Measurements from ENCODE around the gene PTCH1.

Gene PTCH1

DNA sequence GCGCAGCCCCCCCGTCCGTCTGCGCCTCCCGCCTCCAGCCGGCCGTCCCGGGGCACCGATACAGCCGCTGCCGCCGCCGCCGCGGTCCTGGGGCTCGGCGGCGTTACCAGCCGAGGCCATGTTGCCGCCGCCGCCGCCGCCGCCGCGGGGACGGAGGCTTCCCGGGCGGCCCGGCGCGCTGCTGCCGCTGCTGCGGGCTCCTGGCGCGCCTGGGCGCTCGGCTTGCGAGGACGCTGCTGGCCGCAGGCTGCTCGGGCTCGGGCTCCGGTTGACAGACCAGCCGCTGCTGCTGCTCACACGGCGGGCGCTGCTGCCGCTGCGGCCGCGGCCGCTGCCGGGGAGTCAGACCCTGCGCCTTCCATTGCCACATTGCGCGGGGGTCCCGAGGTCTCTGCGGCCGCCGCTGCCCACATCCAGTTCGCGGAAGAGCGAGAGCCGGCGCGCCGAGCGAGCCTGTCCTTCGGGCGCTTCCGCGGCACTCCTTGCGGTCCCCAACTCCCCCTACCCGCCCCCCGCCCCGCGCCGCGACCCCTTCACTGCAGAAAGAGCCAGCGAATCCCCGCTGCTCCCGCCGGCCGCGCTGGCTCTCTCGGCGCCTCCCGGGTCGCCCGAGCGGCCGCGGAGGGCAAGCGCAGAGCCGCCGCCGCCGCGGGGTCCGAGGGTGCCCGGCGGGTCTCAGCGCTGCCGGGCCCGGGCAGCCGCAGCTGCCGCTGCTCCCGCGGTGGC is 8.4 kb downstream of the PTCH1 start:
- ATAC-seq (ENCODE audit: insufficient read depth, low read depth) (no peak), DNase-seq (no peak)
- no peak overlapping the region for H3K27ac ChIP-seq (ENCODE audit: low read length)
- H3K4me3 ChIP-seq (ENCODE audit: low read depth in 1 of 2, low read length in 2 of 2) = no peak overlapping the region
- H4K20me1 ChIP-seq (ENCODE audit: insufficient read depth, low read length) = no peaks in the 10 kb centered on the region
- H3K9ac ChIP-seq (ENCODE audit: low read depth, low read length) = no peak overlapping the region
- peaks cover 4% of the 10 kb centered on the region for H3K27me3 ChIP-seq (ENCODE audit: insufficient read depth, low read length, poor library complexity)
- no peaks in the 10 kb centered on the region for H3K79me2 ChIP-seq (ENCODE audit: insufficient read depth, low read length)
- H3K4me1 ChIP-seq (ENCODE audit: insufficient read depth, low read length) = peaks cover 12% of the 10 kb centered on the region
- no peak overlapping the region for H2AFZ ChIP-seq (ENCODE audit: low read depth, low read length)
- H3K9me3 ChIP-seq (ENCODE audit: insufficient read depth, low read length, severe bottlenecking) = no peaks in the 10 kb centered on the region
- TF ChIP-seq, protein P1, sequence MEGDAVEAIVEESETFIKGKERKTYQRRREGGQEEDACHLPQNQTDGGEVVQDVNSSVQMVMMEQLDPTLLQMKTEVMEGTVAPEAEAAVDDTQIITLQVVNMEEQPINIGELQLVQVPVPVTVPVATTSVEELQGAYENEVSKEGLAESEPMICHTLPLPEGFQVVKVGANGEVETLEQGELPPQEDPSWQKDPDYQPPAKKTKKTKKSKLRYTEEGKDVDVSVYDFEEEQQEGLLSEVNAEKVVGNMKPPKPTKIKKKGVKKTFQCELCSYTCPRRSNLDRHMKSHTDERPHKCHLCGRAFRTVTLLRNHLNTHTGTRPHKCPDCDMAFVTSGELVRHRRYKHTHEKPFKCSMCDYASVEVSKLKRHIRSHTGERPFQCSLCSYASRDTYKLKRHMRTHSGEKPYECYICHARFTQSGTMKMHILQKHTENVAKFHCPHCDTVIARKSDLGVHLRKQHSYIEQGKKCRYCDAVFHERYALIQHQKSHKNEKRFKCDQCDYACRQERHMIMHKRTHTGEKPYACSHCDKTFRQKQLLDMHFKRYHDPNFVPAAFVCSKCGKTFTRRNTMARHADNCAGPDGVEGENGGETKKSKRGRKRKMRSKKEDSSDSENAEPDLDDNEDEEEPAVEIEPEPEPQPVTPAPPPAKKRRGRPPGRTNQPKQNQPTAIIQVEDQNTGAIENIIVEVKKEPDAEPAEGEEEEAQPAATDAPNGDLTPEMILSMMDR (IDR thresholded peaks at IDR 0.05; ENCODE audit: borderline replicate concordance, extremely low read depth, low read length, poor library complexity, severe bottlenecking) = no peak
- no peak for TF ChIP-seq EZH2 (IDR thresholded peaks at IDR 0.05; ENCODE audit: borderline replicate concordance, low read depth, low read length, severe bottlenecking)
- no peak overlapping the region for H3K4me2 ChIP-seq (ENCODE audit: insufficient read depth, low read length)
- H3K36me3 ChIP-seq (ENCODE audit: insufficient read depth, low read length) = no peaks in the 10 kb centered on the region

DNA sequence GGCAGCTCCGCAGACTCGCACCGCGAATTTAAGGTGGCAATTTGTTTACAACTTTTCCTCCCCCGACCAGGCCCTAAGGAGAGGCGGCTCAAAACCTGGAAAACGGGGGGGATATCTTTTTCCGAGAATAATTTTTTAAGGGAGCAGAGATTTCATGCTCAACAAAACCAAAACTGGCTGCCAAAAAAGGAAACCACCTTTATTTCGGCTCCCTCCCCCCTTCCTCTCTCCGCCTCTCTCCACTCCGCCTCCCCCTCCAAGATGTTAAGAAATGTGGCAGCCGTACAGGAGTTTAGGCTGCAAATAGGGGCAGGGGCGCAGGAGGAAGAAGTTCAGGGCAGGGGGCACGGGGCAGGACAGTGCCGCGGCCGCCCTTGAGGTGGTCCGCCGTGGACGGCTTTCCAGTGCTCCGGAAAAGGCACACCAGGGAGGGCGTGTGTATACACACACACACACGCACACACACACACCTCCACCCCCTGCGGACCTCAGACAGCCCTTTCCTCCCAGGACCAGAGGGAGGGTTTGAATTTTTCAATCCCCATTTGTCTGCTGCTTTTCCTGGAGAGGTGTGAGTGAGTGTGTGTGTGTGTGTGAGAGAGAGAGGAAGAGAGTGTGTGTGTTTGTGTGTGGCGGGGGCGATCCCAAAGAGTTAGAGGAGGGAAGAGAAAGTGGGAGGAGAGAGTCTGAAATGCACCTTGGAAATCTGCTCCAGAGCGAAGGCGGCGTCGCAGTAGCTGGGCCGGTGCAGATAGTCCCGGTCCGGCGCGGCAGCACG is 9.1 kb downstream of the PTCH1 start:
- Histone ChIP-seq H3K4me1 (ENCODE audit: insufficient read depth, low read length) (peaks cover 12% of the 10 kb centered on the region), H3K27me3 (ENCODE audit: insufficient read depth, low read length, poor library complexity) (peaks cover 4% of the 10 kb centered on the region), H3K27ac (ENCODE audit: low read length) (no peak overlapping the region), H3K79me2 (ENCODE audit: insufficient read depth, low read length) (no peaks in the 10 kb centered on the region), H2AFZ (ENCODE audit: low read depth, low read length) (no peak overlapping the region), H4K20me1 (ENCODE audit: insufficient read depth, low read length) (no peaks in the 10 kb centered on the region), H3K9me3 (ENCODE audit: insufficient read depth, low read length, severe bottlenecking) (no peaks in the 10 kb centered on the region), H3K9ac (ENCODE audit: low read depth, low read length) (no peak overlapping the region), H3K4me2 (ENCODE audit: insufficient read depth, low read length) (no peak overlapping the region), H3K4me3 (ENCODE audit: low read depth in 1 of 2, low read length in 2 of 2) (no peak overlapping the region), H3K36me3 (ENCODE audit: insufficient read depth, low read length) (no peaks in the 10 kb centered on the region)
- TF ChIP-seq, protein P1 (IDR thresholded peaks at IDR 0.05; ENCODE audit: borderline replicate concordance, extremely low read depth, low read length, poor library complexity, severe bottlenecking) = no peak
- TF ChIP-seq EZH2 (IDR thresholded peaks at IDR 0.05; ENCODE audit: borderline replicate concordance, low read depth, low read length, severe bottlenecking) = no peak
- ATAC-seq (ENCODE audit: insufficient read depth, low read depth) (no peak), DNase-seq (no peak)

DNA sequence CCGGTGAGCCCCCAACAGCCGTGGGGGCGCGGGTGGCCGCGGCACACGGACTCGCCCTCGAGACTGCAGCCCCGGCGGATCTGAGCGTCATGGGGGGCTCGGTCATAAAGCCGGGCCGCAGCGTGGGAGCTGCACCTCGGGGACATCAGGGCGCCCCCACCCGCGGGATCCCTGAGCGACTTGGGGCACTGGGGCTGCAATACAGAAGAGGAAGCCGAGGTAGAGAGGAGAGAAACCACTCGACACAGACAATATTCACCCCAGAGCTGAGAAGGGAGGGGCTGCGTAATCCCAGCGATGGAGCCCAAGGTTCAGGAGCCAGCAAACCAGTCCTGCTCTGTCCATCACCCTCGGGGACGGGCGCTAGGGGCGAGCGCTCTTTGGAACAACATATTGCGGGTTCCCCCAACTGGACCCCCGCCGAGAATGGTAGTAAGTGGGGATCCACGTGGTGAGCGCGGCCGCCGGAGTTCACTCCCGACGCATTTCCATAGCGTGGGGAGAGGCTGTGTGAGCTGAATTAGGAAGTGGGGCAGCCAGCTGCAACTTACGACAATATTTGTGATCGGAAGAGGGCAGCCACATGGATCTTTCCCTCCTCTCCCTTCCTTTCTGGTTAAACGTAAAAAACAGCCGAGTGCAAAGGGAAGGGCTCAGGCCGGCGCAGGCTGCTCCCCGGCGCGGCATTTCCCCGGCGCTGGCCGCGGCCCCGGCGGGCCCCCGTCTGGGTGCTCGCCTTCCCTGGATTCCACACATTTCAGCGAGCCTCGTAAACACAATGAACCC is 9.9 kb downstream of the PTCH1 start:
- Histone ChIP-seq H3K4me3 (ENCODE audit: low read depth in 1 of 2, low read length in 2 of 2) (no peak overlapping the region), H2AFZ (ENCODE audit: low read depth, low read length) (no peak overlapping the region), H3K27me3 (ENCODE audit: insufficient read depth, low read length, poor library complexity) (peaks cover under 1% of the 10 kb centered on the region), H4K20me1 (ENCODE audit: insufficient read depth, low read length) (no peaks in the 10 kb centered on the region), H3K4me2 (ENCODE audit: insufficient read depth, low read length) (no peak overlapping the region), H3K4me1 (ENCODE audit: insufficient read depth, low read length) (peaks cover 12% of the 10 kb centered on the region), H3K9ac (ENCODE audit: low read depth, low read length) (no peak overlapping the region), H3K9me3 (ENCODE audit: insufficient read depth, low read length, severe bottlenecking) (no peaks in the 10 kb centered on the region), H3K36me3 (ENCODE audit: insufficient read depth, low read length) (no peaks in the 10 kb centered on the region), H3K27ac (ENCODE audit: low read length) (no peak overlapping the region), H3K79me2 (ENCODE audit: insufficient read depth, low read length) (no peaks in the 10 kb centered on the region)
- no peak for TF ChIP-seq EZH2 (IDR thresholded peaks at IDR 0.05; ENCODE audit: borderline replicate concordance, low read depth, low read length, severe bottlenecking)
- TF ChIP-seq, protein P1 (IDR thresholded peaks at IDR 0.05; ENCODE audit: borderline replicate concordance, extremely low read depth, low read length, poor library complexity, severe bottlenecking) = no peak
- ATAC-seq (ENCODE audit: insufficient read depth, low read depth) (no peak), DNase-seq (no peak)
